ENCODE measurements around the gene RNF150.

DNA sequence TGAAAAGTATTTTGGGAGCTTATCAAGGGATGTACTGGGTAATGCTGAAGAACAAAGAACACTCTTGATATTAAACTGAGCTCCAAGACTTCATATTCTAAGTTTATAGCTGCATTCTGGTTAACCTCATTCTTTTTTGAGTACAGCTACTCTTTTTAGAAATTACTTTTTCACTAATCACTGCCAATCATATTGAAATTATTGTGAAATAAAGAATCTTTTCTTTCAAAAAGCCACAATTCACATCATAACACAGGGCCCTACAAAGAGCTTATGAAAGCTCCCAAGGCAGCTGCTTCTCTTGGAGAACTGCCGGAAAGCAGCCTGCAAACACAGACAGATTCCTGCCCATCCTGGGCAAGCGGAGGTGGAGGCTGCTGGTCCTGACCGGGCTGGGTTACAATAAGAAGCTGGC lies 121.4 kb downstream of the RNF150 start:
- TF ChIP-seq CTCF (conservative IDR thresholded peaks at IDR 0.05; ENCODE audit: low read length) = no peak
- TF ChIP-seq EZH2phosphoT487 (IDR thresholded peaks at IDR 0.05; ENCODE audit: borderline replicate concordance) = no peak
